ENCODE results near the gene HCN4. TPM values are rescaled to one million over a fixed set of nuclear protein-coding genes. Genes with fewer than 3 reads are reported as not detected.
"Not testable (repeated sequence)": the region's sequence is repeated elsewhere in the genome, so short reads cannot be mapped to it uniquely, and the experiment has no call there.

HCN4 gene
- total RNA-seq, 1 donor from 2014 or later: 0.06 TPM

DNA sequence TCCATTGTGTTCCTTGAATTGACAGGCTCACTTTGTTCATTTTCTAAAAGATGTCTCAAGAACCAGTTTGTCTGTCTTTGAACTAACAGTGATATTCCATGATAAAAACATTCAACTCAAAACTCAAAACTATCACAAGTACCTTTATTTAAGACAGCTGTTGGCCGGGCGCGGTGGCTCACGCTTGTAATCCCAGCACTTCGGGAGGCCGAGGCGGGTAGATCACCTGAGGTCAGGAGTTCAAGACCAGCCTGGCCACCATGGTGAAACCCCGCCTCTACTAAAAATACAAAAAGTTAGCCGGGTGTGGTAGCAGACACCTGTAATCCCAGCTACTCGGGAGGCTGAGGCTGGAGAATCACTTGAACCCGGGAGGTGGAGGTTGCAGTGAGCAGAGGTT is 68.5 kb downstream of the HCN4 start:
- DNase-seq (ENCODE audit: extremely low read depth, low read depth, low spot score): not testable (repeated sequence)

DNA sequence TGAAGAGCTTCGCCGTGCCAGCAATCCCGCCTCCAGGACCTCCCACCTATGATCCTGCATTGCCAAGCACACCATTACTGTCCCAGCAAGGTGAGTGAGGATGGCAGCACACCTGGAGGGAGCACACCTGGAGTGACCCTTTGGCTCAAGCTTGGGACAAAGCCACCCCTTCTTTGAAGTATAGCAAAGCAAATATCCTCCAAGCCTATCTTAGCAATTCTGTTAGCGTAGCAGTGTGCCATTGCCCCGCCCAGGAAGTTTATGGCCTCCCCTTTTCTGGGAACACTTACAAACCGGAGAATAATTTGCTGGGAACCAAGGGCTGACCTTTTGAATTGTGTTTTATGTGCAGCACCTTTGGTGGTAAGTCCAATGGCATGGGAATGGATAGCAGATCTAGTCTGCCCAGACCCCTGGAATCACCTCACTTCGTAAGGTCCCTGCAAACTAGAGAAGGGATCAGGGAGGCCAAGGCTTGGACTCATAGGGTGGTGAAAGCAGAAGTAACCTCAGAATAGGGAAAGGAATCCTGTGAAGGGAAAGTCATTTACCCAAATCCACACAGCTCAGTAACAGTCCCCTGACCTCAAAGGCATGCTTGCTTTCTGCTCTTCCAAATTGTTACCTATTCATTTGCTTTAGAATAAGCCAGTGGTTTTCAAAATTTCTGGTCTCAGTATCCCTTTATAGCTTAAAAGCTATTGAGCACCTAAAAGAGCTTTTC is 70.1 kb downstream of the HCN4 start:
- DNase-seq (ENCODE audit: extremely low read depth, low read depth, low spot score): no peak

DNA sequence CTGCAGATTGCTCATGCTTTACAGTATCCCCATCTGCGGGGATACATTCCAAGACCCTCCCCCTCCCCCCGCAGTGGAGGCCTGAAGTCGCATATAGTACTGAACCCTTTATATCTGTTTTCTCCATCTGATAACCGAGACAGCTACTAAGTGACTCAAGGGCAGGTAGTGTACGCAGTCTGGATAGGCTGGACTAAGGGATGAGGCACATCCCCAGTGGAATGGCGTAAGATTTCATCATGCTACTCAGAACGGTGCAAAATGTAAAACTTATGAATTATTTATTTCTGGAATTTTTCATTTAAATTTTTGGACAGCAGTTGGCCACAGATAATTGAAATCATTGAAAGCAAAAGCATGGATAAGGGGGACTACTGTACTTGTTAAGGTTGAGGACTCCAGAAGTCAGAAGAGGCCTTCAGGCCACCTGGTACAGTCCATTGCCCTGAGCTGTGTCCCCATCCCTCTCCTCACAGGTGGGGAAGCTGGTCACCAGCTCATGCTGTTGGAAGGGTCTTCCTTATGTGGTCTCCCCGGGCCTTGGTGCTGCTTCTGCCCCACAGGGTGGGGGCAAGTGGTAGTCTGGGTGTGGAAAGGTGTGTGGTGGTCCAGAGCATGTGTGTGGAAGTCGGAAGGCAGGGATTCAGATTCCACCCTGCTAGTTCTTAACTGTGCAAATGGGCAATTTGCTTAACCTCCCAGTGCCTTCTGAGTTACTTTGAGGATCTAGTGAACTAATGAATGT is 72.0 kb downstream of the HCN4 start:
- no peak for DNase-seq (ENCODE audit: extremely low read depth, low read depth, low spot score)

DNA sequence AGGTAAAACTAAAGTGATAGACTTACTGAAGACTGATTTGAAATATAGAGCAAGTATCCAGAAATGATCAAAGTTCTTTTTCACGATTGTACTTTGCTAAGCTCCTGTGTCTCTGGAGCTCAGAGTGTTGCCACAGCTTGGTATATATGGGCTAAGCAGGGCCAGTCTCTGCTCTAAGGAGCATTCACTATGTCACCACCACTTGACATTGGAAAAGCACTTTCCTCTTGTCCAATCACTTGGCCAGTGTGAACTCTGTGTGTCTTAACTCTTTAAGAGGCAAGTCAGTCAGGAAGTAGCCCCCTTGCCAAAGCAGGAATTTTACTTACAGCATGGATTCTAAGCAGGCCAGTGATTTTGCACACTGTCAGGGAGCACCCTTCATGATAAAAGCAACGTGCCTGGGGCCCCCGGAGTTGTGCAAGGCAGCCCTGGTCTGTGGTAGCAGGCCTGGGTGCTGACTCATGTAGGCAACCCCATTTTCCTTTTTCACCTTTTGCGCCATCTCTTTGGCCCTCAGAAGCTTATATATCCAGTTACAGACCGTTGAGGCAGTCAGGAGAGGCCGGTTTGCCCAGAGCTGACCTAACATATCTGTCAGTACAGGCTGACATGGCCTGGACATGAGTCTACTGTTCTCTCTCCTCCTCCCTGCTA is 73.0 kb downstream of the HCN4 start:
- no peak for DNase-seq (ENCODE audit: extremely low read depth, low read depth, low spot score)

DNA sequence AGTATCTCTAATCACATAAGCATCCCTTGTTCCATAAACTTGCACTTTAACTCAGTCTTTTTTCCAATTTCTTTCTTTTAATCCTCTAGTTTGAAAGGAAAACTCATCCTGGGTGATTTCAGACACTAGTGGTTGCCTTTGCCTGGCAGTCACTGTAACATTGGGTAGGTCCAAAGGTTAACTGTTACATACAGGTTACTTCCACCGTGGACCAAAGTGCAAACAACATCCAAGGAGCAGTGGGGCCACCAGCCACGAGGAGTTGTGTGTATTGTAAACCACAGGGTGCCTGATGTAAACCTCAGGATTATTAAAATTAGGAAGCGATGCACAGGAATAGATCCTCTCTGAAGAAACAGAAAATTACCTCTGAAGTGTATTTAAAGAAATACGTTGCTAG is 75.0 kb downstream of the HCN4 start:
- DNase-seq (ENCODE audit: extremely low read depth, low read depth, low spot score): no peak

DNA sequence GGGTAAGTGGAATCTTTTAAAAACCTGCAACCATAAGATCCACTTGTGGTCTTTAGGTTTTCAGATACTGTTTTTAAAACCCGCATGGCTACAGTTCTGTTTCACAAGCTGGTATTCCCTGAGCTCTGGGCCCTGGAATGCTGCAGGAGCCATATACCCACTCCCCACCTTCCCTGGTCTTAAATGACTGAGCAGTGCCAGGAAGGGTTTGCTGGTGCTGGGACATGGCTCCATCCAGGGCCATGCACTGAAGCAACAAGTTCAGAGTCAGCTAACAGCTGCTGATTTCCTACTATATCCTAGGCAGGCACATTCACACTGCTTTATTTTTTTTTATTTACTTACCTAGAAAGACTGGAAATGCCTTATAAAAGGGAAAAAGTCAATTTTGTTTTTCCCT is 77.3 kb downstream of the HCN4 start:
- no peak for DNase-seq (ENCODE audit: extremely low read depth, low read depth, low spot score)

DNA sequence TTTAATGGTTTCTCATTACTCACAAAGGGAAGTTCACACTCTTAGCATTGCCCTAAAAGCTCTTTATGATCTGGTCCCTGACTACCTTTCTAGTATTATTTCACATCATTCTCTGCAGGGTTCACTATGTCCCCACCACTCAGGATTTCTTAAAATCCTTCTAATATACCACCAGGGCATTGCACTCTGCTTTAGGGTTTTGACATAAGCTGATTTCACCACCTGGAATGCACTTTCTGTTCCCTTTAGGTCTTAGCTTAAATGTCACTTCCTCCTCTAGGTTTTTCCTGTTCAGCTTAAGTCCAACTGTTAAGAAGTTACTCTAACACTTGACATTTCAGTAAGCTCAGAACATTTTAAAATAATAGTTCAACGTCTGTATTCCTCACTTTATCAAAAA is 81.7 kb downstream of the HCN4 start:
- no peak for DNase-seq (ENCODE audit: extremely low read depth, low read depth, low spot score)

DNA sequence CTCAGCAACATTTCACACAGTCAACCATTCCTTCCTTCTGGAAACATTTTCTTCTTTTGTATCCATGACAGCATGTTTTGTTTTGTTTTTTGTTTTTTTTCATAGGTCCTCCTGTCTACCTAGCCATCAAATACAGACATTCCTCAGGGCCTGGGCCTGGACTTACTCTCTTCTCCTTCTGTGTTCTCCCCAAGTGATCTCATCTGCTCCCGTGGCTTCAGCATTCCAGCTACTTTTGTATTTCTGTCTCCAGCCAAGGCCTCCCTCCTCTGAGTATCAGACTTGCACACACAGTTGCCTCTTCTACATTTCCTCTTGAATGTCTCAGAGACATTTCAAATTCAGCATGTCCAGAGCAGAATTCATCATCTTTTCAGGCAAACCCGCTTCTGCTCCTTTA is 82.4 kb downstream of the HCN4 start:
- no peak for DNase-seq (ENCODE audit: extremely low read depth, low read depth, low spot score)

DNA sequence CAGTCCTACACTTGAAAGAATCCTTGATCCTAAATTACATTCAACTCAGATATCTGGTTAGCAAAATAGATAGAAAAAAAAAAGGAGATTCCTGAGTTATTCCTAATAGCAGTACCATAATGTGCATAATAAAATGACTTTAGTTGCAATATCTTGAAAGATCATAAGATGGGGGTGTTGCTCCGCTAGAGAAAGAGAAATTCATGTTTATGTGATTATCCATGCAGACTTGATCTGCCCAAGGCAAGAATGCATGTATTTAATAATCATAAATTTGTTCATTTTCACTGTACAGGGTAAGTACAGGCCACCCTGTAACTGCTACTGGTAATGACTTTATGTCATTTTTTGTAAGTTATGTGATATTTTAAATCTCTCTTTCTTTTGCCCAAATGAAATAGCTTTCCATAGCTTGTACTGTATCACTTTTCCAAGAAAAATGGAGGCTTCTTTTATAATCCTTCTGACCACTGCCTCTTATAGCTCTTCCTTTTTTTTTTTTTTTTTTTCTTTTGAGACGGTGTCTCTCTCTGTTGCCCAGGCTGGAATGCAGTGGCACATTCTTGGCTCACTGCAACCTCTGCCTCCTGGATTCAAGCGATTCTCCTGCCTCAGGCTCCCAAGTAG is 84.6 kb downstream of the HCN4 start:
- DNase-seq (ENCODE audit: extremely low read depth, low read depth, low spot score): no peak

DNA sequence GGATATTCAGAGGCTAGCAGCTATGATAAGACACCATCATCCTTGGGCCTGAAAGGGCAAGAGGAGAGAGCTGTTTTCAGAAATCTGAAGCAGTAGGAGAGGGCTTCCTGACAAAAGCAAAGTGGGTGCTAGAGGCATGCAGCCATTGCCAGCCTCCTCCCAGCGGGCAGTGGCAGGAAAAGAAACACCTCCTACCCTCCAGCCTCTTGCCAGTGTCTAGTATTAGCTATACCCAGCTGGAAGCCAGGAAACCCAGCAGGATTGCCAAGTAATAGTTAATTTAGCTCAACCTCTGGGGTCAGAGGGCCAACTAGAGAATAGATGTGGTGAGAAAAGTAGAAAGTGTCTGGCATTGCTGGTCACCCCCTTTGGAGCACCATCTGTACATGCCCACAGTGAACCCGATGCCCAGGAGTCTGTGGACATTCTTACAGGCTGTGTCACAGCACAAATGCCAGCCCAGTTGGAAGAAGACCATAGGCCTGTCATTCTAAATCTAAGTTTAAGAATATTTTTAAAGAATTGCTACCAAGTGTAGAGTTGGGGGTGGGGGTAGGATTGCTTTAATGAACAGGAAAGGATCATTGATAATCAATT is 85.3 kb downstream of the HCN4 start:
- no peak for DNase-seq (ENCODE audit: extremely low read depth, low read depth, low spot score)

DNA sequence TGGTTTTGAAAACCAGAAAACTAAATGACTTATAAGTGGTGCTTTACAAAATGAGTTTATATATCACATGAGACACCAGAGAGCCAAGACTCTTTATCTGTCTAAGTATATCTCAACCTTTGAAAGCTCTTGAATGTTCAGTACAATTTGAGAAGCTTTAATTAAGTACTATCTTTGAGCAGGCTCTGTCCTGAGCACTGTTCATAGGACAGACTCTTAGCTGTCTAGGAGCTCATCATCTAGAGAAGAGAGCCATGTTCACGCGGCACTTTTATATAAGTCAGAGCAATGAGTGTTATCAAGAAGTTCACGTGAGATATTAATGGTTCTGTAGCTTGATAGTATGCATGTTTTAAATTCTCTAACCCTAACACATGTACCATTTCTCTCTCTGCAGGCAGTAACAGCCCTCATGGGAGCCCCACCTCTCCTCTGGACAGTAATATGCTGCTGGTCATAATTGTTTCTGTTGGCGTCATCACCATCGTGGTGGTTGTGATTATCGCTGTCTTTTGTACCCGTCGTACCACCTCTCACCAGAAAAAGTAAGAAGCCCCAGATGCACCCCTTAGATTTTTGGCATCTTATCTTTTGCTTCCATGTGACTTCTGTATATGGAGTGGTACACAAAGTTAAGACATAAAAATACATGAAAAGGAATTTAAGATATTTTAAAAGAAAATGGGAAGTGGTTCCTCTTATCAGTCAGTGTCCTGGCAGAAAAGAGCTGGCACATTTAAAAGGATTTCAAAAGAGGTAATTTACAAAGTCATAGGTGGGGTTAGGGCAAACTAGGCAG is 86.0 kb downstream of the HCN4 start:
- DNase-seq (ENCODE audit: extremely low read depth, low read depth, low spot score): no peak

DNA sequence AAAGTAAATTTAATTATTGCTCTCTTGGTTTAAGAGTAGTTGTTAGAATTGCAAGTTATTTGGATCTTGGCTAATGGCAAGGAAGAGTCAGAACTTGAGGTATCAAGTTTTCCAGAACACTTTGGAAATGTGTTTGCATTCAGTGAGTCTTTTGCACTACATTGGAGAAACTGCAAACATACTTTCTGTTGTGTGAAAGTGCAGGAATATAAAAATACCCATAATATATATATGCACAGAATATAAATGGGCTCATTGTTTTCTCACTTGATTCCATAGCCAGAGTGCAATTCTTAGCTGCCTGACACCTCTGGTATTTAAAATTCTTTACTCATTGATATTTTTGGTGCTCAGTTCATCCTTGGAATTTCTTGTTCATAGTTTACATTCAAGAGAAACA is 92.9 kb downstream of the HCN4 start:
- DNase-seq (ENCODE audit: extremely low read depth, low read depth, low spot score): no peak

DNA sequence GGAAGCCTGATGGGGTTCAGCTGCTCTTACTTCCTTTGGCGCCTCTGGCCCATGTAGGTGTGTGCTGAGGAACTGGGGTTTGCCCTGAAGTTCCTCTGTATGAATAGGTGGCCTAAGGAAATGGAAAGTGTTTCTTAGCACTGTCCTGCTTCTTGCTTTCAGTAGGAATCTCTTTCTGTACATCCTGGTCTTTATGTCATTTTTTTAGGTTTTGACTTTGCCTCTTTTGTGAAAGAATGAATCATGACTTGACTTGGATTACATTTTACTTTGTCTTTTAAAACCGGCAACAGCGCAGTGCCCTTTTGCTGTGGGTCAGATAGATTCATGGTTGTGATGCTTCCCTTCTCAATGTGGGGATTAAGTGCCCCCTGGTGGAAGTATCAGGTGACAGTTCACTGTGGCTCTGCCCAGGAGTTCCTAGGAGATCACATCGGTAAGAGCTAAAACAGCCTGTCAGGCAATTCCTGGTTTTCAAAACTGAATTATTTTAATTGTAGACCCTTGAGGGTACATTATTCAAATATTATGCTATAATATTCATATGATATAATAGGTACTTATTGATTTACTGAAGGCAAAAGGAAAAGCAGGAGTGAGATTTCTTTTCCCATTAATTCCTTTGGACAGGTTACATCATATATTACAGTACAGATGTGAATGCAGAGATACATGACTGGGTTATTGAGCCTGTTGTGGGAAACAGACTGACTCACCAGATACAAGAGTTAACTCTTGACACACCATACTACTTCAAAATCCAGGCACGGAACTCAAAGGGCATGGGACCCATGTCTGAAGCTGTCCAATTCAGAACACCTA is 95.4 kb downstream of the HCN4 start:
- no peak for DNase-seq (ENCODE audit: extremely low read depth, low read depth, low spot score)

DNA sequence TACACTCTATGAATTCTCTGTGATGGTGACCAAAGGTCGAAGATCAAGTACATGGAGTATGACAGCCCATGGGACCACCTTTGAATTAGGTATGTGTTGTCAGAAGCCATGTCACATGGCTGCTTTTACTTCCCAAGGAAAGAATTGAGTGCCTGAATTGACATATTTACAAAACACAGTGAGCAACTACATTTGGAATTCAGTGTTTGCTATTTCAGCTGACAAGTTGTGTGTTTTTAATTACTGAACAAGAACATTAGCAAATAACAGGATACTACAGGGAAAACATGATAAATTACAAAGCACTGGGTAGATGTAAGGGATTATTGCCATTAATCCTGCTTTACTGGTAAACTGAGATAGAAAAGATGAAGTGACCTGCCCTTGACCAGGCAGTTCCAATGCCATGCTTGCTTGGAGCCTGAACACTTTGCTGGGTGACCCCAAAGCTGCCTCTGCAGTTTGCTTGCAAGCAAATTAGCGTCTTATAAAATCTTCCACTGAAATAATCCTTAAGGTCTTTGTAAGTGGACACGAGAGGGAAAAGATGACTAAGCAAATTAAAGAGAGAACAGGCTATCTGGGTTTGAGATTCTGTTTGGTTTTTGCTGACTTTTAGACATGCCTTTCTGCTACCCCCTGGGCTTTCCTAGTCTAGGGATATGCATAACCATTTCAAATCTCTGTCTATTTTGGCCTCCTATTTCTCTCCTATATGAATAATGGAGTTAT is 98.2 kb downstream of the HCN4 start:
- DNase-seq (ENCODE audit: extremely low read depth, low read depth, low spot score): no peak

Other genes starting within 250 kb of the HCN4 start
- gene REC114, start 74.2 kb upstream of the HCN4 start, total RNA-seq: not detected in 2 replicates

Measured in glomerular endothelial cell (primary cell).